Heart right ventricle (tissue), 16 donors: Measurements from ENCODE around the gene SLC35G6. TPM values are rescaled to one million over a fixed set of nuclear protein-coding genes. Genes with fewer than 3 reads are reported as not detected.
A peak's percentile ranks its signal among the peaks of the same experiment; 100 is the strongest.
"Not testable (repeated sequence)": the region's sequence is repeated elsewhere in the genome, so short reads cannot be mapped to it uniquely, and the experiment has no call there.

Source experiments
- ATAC-seq, 8 donors: fragments of 200-7000 bp; cut with Tn5 transposase; one replicate each; pipeline ENCODE4 v1.9.1; 2020; ENCODE audit warnings: mild to moderate bottlenecking in 8 of 8, moderate library complexity in 8 of 8, moderate number of reproducible peaks in 1 of 8
- DNase-seq, 2 donors: peaks; one replicate each; pipeline ENCODE4 v3.0.0-alpha.2; 2020
- H3K27ac ChIP-seq, 10 donors: fragments of 200-600 bp; sonication (generic) in 2 of 10; one replicate each; pipeline versions ENCODE4 v1.5.0 to v1.8.0; 2020 to 2022; ENCODE audit warnings: mild to moderate bottlenecking in 3 of 10
- H3K27me3 ChIP-seq, 7 donors: fragments of 200-600 bp; one replicate each; pipeline ENCODE4 v1.8.0; 2021 to 2022; ENCODE audit warnings: mild to moderate bottlenecking in 2 of 7
- H3K36me3 ChIP-seq, 9 donors: fragments of 200-600 bp; sonication (generic) in 1 of 9; one replicate each; pipeline versions ENCODE4 v1.5.0 to v1.8.0; 2020 to 2022; ENCODE audit warnings: mild to moderate bottlenecking in 2 of 9
- H3K4me1 ChIP-seq, 9 donors: fragments of 200-600 bp; sonication (generic) in 1 of 9; one replicate each; pipeline versions ENCODE4 v1.5.0 to v1.8.0; 2020 to 2022; ENCODE audit warnings: mild to moderate bottlenecking in 4 of 9
- H3K4me3 ChIP-seq, 10 donors: fragments of 200-600 bp; sonication (generic) in 2 of 10; one replicate each; pipeline versions ENCODE4 v1.5.0 to v1.8.0; 2020 to 2022; ENCODE audit warnings: mild to moderate bottlenecking in 7 of 10, moderate library complexity in 2 of 10
- H3K9me3 ChIP-seq, 11 donors: fragments of 200-600 bp in 10 of 11; sonication (generic) in 2 of 11; one replicate each; pipeline versions ENCODE4 v1.5.0 to v1.8.0; 2013 to 2022; ENCODE audit warnings: mild to moderate bottlenecking in 2 of 11, control low read depth in 1 of 11, moderate library complexity in 1 of 11
- CTCF ChIP-seq, 9 donors: fragments of 200-600 bp; sonication (generic) in 2 of 9; IDR thresholded peaks; one replicate each; pipeline versions ENCODE4 v1.5.0 to v1.8.0; 2021 to 2022; ENCODE audit warnings: antibody characterized with exemption in 9 of 9, mild to moderate bottlenecking in 5 of 9, moderate library complexity in 1 of 9
- WGBS, 2 donors: extraction: QIAGEN DNeasy Blood & Tissue Kit; methylation state at CpG; one replicate each; pipeline ENCODE4 v1.1.7; 2013; ENCODE audit warnings: inconsistent platforms in 1 of 2; 5-methylcytosine and 5-hydroxymethylcytosine counted together
- intact Hi-C, 10 donors: fragments of 100-400 bp; cut with DNase I; formaldehyde crosslinking; loops; one replicate each; pipeline versions ENCODE4 v1.11.1 to v1.14.2; 2022
- polyA plus RNA-seq, 2 donors: library from polyadenylated mRNA; stranded (reverse); fragments of 200-250 nt; gene quantifications; one replicate each; pipeline ENCODE4 v1.2.3, GENCODE V29; 2013
- total RNA-seq, 10 donors: library from RNA; stranded (reverse); fragmentation: NEBNext Ultra II Directional in 3 of 10; extraction: Animal tissue kit (Norgen Biotek cat#: 25700) in 3 of 10; gene quantifications; one replicate each; pipeline versions ENCODE4 v1.2.1 to v1.2.4, GENCODE V29; 2021 to 2023
- donor health status: Arrhythmogenic right ventricular cardiomyopathy.
- donor health status: ischemic (EF 13 %, LVEDD 7.1; RV severe dilation, severe dysfunction).
- donor health status: healthy with polysubstance abuse.
- donor health status: DM: no; HTN: yes; CAD: no.
- donor health status: DM: no; HTN: no; CAD: no.
- donor health status: ischemic (EF 25% LVEDD 6.9; RV normal size, moderate dysfunction).
- donor health status: ischemic (EF 25% LVEDD 5.7; RV mildly dilated, moderate dysfunction).
- donor health status: healthy.
- donor health status: DM: yes; HTN: yes; CAD: no.
- donor health status: Ischemic cardiomyopathy.
- donor health status: ischemic (EF 35%, LVEDD 5.7; RV mildly dilated, moderate dysfunction).
- donor health status: nonischemic (EF 11% LVEDD 7.7; RV severe dilation, severe dysfunction).
- donor health status: DM: yes; HTN: yes; CAD: no.
- donor health status: PGD.
- donor health status: ischemic (EF 29% LVEDD 5.4; RV normal size, mild dysfunction).
- donor health status: nonischemic (EF 23%, LVEDD 6.1; RV moderate dilation, normal function).

The SLC35G6 gene
- total and polyA plus RNA-seq, 12 donors, result not detected

GRCh38 chr17:7480089-7480384, 1.2 kb upstream of the SLC35G6 start:
- no peaks in the 10 kb centered on the region for H3K27me3 ChIP-seq
- intact Hi-C loops, result loop anchor here in 2 of 10 donors (5.0 to 10.0 kb wide), 2 partner anchors 125 to 128 kb away; partner anchors contain the start of genes KCTD11 (in 2 of the 2) and TMEM95 (in 1 of the 2)
- peak overlapping the region; percentile 99 to 100 (median 100) for H3K27ac ChIP-seq
- peaks cover 0 to 3% (median 0%) of the 10 kb centered on the region in 9 donors for H3K36me3 ChIP-seq
- WGBS, 2 donors, result 0 to 5% methylated on average over 8 of the region's 8 CpGs
- peak in 1 of 9 donors; percentile 1 for TF ChIP-seq CTCF (IDR thresholded peaks at IDR 0.05)
- H3K9me3 ChIP-seq, result no peaks in the 10 kb centered on the region
- no peak for ATAC-seq
- no peak for DNase-seq
- peaks cover 28 to 74% (median 55%) of the 10 kb centered on the region in 9 donors for H3K4me1 ChIP-seq
- H3K4me3 ChIP-seq, result peak overlapping the region; percentile 67 to 100 (median 97)

GRCh38 chr17:7481842-7482741, 846 bp downstream of the SLC35G6 start:
- intact Hi-C loops, result loop anchor here in 2 of 10 donors (5.0 to 10.0 kb wide), 2 partner anchors 127 to 130 kb away; partner anchors contain the start of genes KCTD11 (in 2 of the 2) and TMEM95 (in 1 of the 2)
- Histone ChIP-seq H3K27ac (peak overlapping the region in 9 of 10 donors; percentile 91 to 100 (median 100)), H3K4me3 (peak overlapping the region in 1 of 10 donors; percentile 70), H3K4me1 (peaks cover 25 to 74% (median 55%) of the 10 kb centered on the region in 9 donors)
- WGBS, 2 donors, result 81 to 82% methylated on average over 31 of the region's 31 CpGs
- not testable (repeated sequence) for DNase-seq, H3K36me3 ChIP-seq, H3K9me3 ChIP-seq, H3K27me3 ChIP-seq, ATAC-seq

- peaks cover 23 to 74% (median 55%) of the 10 kb centered on the region in 9 donors for H3K4me1 ChIP-seq
- H3K9me3 ChIP-seq, ATAC-seq, H3K27me3 ChIP-seq, H3K36me3 ChIP-seq, DNase-seq: not testable (repeated sequence)
- intact Hi-C loops, result loop anchor here in 2 of 10 donors (5.0 to 10.0 kb wide), 2 partner anchors 128 to 130 kb away; partner anchors contain the start of genes KCTD11 (in 2 of the 2) and TMEM95 (in 1 of the 2)
- WGBS, 2 donors, result 68 to 74% methylated on average over 6 of the region's 6 CpGs
- H3K4me3 ChIP-seq, result peak overlapping the region in 9 of 10 donors; percentile 55 to 87 (median 67)
- peak overlapping the region; percentile 91 to 100 (median 100) for H3K27ac ChIP-seq
Observed at GRCh38 chr17:7482742-7483088, 1.5 kb downstream of the SLC35G6 start.

GRCh38 chr17:7483255-7484066, 2.2 kb downstream of the SLC35G6 start:
- ATAC-seq (peak; percentile 67 to 87 (median 76)), DNase-seq (peak; percentile 88 to 97)
- peaks cover 19 to 72% (median 53%) of the 10 kb centered on the region in 9 donors for H3K4me1 ChIP-seq
- peak overlapping the region; percentile 55 to 87 (median 68) for H3K4me3 ChIP-seq
- H3K27ac ChIP-seq, result peak overlapping the region; percentile 91 to 100 (median 100)
- 0 to 1% methylated on average over 38 of the region's 38 CpGs for WGBS, 2 donors
- no peaks in the 10 kb centered on the region for H3K36me3 ChIP-seq
- no peaks in the 10 kb centered on the region for H3K9me3 ChIP-seq
- TF ChIP-seq CTCF (IDR thresholded peaks at IDR 0.05), result no peak
- no peaks in the 10 kb centered on the region for H3K27me3 ChIP-seq
- intact Hi-C loops, result loop anchor here in 4 of 10 donors (1.0 to 10.0 kb wide), 7 partner anchors 46 to 133 kb away; partner anchors contain the start of genes KCTD11 (in 2 of the 4), SENP3 (in 2 of the 4), TMEM95 (in 1 of the 4) and TNFSF13 (in 1 of the 4)
